ENCODE results near the gene MPHOSPH6.
"Not testable (repeated sequence)": the region's sequence is repeated elsewhere in the genome, so short reads cannot be mapped to it uniquely, and the experiment has no call there.

The MPHOSPH6 gene

GRCh38 chr16:82119405-82119804, 50.6 kb downstream of the MPHOSPH6 start:
- TF ChIP-seq POLR2A (IDR thresholded peaks at IDR 0.05; ENCODE audit: low read length) = no peak
- no peak for DNase-seq

- TF ChIP-seq POLR2A (IDR thresholded peaks at IDR 0.05; ENCODE audit: low read length) (no peak), GATA1 (IDR thresholded peaks at IDR 0.05; ENCODE audit: low read depth, low read length) (no peak)
- no peak for DNase-seq
Observed at GRCh38 chr16:82118749-82119148, 51.3 kb downstream of the MPHOSPH6 start.

GRCh38 chr16:82116535-82116934, 53.5 kb downstream of the MPHOSPH6 start:
- DNase-seq = no peak
- no peak for TF ChIP-seq POLR2A (IDR thresholded peaks at IDR 0.05; ENCODE audit: low read length)
- no peak for TF ChIP-seq GATA1 (IDR thresholded peaks at IDR 0.05; ENCODE audit: low read depth, low read length)

GRCh38 chr16:82113741-82114140, 56.3 kb downstream of the MPHOSPH6 start:
- TF ChIP-seq GATA1 (IDR thresholded peaks at IDR 0.05; ENCODE audit: low read depth, low read length) = no peak
- no peak for TF ChIP-seq POLR2A (IDR thresholded peaks at IDR 0.05; ENCODE audit: low read length)
- no peak for DNase-seq

- TF ChIP-seq GATA1 (IDR thresholded peaks at IDR 0.05; ENCODE audit: low read depth, low read length) (no peak), POLR2A (IDR thresholded peaks at IDR 0.05; ENCODE audit: low read length) (no peak)
- DNase-seq = no peak
Observed at GRCh38 chr16:82111944-82112343, 58.1 kb downstream of the MPHOSPH6 start.

GRCh38 chr16:82109266-82109665, 60.8 kb downstream of the MPHOSPH6 start:
- not testable (repeated sequence) for DNase-seq

- TF ChIP-seq GATA1 (IDR thresholded peaks at IDR 0.05; ENCODE audit: low read depth, low read length) = no peak
- no peak for TF ChIP-seq POLR2A (IDR thresholded peaks at IDR 0.05; ENCODE audit: low read length)
- no peak for DNase-seq
Observed at GRCh38 chr16:82108774-82109173, 61.2 kb downstream of the MPHOSPH6 start.

- DNase-seq = no peak
- no peak for TF ChIP-seq GATA1 (IDR thresholded peaks at IDR 0.05; ENCODE audit: low read depth, low read length)
- no peak for TF ChIP-seq POLR2A (IDR thresholded peaks at IDR 0.05; ENCODE audit: low read length)
Observed at GRCh38 chr16:82108100-82108499, 61.9 kb downstream of the MPHOSPH6 start.

- TF ChIP-seq POLR2A (IDR thresholded peaks at IDR 0.05; ENCODE audit: low read length) (no peak), GATA1 (IDR thresholded peaks at IDR 0.05; ENCODE audit: low read depth, low read length) (no peak)
- no peak for DNase-seq
Observed at GRCh38 chr16:82105107-82105506, 64.9 kb downstream of the MPHOSPH6 start.
